Non-pigmented ciliary epithelial cell (primary cell): ENCODE data around the gene LMX1B.

Experiments
- DNase-seq: peaks from one replicate; pipeline ENCODE4 v3.0.0-alpha.2; 2010; ENCODE audit warnings: low read depth

Gene LMX1B

DNA sequence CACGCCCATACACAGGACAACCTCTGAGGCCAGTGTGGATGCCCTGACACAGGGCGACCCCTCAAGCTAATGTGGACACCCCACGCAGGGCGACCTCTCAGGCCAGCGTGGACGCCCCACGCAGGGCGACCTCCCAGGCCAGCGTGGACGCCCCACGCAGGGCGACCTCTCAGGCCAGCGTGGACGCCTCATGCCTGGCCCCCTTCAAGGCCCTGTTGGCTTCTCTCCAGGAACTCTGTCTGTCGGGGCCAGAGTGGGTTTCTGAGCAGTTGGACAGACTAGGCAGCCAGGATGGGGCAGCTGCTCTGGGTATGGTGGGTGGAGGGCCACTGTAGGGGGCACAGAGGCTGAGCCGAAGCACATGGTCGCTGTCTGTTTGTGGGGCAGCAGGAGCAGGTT is 47.4 kb downstream of the LMX1B start:
- DNase-seq, result no peak

DNA sequence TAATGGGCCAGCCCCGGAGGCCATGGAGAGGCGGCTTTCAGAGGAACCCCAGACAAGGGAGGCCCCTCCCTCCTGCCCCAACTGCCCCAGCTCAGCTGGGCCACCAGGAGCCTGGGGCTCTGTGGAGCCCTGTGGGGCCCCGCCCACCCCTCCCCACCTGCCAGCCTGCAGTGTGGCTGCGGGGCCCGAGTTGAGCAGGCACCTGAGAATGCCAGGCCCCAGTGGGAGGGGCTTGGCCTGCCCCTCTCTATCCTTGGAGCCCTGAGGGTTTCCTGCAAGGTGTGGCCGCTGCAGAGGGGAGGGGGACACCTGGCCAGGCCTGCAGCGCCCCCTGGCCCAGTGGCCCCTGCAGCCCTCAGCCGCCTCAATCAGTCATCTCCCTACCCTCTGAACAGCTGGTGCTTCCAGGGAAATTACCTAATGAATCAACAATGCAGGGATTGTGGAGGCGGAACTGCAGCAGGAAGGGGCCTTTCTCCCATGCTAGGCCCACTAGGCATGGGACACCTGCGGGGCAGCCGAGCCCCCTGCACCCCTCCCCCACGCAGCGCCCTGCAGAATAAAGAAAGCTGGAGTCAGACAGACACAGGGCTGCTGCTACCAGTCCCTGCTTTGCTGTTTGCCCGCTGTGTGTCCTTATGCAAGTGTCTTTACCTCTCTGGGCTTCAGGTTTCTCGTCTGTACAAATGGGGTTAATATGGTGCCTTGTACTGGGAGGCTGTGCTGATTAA is 48.0 kb downstream of the LMX1B start:
- DNase-seq, result peak; percentile 4

DNA sequence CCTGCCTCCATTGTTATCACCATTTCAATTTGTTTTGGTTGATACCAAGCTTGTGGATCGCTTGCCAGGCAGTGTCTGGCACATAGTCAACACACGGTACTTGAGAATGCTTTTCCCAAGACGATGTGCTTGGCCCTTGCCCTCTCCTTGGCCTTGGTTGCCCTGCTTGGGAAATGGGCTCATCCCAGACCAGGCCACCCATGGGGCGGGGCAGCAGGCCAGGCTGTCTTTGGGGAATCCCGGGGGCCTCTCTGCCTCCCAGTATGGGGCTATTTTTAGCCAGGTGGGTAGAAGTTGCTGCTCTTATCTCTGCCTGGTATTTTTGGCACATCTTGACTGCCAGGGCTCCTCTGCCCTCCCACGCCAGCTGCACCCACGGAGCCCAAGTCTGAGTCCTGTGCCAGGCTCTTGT is 49.9 kb downstream of the LMX1B start:
- DNase-seq, result no peak

DNA sequence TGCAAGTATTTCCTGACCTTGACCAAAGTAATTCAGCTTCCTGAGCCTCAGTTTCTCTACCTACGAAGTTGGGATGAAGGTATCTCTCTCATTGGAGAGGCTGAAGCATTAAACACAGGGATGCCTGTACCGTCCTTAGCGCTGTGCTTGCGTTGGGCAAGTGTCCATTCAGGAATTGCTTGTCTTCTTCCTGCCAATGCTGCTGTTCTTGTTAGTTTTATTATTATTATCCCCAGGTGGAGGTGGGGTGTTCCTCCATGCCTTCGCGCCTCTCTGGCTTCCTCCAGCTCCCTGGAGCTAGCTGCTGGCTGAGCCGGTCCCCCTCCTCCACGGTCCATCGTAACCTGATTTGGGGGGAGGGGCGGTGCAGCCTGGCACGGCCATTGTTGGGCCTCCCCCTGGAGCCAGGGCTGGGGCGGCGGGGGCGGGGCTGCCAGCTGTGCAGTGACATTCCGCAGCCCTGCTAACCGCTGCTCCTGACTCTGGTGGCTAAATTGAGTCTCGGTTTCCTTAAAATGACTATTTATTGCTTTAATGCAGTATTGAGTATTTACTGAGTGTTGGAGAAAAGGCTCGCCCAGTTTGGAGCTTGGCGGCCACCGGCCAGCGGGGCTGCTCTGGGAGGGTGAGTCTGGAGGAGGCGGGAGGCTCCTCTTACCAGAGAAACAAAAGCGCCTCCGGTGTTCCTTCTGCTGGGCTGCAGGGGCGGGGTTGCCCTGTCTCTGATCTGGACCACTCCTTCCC is 51.3 kb downstream of the LMX1B start:
- DNase-seq, result no peak

DNA sequence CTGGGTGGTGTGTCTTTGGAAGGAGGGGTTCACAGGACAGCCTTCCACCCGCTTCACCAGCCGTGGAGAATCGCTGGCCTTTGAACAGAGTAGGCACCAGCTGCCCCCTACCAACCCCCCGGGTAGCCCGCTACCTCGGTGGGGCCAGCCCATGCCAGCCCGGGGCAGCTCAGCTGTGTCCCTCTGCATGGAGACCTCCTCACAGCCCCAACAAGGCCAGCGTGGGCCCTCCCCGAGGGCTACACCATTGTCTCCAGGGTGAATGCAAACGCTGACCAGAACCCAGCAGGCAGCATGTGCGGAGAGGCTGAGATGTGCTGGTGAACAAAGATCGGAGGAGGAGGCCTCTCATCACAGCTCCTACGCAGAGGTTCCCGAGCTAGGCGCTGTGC is 51.9 kb downstream of the LMX1B start:
- no peak for DNase-seq

DNA sequence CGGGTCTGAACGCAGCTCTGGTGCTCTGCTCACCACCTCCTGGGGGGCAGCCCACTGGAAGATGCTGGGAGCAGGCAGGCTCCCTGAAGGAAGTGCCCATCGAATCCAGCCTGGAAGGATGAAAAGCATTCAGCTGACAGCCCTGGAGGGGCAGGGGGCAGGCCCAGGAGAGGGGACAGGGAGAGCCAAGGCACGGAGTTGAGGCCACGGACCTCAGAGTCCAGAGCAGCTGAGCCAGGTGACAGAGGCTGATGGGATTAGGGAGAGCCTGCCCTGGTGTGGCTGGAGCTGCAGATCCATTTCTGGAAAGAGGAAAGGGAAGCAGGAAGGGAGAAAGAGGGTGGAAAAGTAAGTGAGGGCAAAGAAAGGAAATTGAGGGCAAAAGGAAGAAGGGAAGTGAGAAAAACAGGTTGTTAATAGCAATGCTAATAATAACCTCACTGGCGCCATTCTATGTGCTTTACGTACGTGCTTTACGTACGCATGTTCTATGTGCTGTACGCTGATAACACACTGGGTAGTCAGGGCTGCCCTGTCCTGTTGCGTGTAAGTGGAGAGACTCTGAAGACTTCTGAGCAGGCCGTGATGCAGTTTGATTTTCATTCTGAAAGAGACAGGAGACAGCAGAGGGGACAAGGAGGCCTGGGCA is 52.6 kb downstream of the LMX1B start:
- DNase-seq, result no peak

DNA sequence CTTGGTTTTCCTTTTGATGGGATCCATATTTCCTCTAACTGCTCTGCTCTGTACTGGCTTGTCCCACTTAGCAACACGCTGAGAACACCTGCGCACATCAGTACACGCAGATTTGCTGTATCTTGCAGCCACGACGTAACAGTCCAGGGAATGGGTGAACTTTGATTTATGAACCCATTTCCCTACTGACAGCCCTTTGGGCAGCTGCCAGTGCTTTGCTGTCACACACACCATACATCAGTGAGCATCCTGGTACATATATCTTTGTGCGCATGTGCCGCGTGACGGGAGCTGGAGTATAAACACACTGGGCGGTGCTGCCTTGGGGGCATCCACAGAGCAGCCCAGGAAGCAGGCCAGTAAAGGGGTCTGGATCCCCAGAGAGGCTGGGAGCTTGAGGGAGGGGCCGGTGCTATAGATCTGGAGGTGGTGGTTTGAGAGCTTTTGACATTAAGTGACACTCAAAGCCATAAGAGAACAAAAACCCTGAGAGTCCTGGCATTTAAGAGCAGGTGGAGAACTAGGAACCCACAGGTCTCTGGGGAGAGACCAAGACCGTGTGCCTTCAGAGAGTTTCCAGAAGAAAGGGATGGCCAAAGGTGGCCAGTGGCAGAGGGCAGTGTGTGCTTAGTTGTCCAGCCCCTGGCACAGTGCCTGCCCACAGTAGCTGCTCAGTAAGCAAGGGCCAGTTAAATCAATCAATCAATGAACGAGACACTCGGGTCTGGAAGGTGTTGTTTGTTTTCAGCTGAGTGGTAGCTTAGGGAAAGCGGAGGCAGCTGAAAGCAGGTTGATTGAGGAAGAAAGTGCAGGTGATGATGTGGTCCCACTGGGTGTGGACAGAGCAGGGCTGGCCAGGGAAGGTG is 53.7 kb downstream of the LMX1B start:
- no peak for DNase-seq

DNA sequence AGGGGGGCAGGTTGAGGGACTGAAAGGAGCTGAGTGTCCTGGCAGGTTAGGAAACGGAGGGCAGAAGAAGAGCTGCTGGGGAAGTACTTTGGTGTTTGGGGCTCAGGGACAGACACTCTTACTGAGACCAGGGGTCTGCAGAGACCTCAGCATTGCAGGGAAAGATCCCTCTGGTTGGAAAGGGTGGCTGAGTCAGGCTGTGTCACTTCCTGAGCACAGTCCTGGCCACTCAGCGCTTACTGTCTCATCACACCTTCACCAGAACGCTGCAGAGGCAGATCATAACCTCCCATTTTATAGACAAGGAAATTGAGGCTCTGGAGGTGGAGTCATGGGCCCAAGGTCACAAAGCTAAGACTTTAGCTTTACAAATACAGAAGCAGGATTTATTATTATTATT is 54.3 kb downstream of the LMX1B start:
- DNase-seq, result no peak

DNA sequence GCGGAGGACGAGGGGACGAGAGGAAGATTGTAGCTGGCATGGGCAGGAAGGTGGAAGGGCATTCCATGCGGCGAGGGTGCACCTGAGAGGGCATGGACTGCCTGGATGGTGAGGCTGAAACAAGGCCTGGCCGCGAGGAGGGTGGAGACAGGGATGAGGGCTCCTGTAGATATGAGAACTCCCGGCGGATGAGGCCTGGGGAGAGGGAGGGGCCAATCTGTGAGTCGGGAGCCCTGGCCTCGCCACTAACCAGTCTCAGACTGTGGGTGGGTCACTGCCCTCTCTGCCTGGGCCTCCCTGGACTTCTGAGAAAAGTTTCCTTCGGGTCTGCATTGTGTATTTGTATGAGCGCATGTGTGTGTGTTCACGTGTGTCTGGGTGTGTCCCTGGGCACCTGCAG is 55.4 kb downstream of the LMX1B start:
- no peak for DNase-seq

DNA sequence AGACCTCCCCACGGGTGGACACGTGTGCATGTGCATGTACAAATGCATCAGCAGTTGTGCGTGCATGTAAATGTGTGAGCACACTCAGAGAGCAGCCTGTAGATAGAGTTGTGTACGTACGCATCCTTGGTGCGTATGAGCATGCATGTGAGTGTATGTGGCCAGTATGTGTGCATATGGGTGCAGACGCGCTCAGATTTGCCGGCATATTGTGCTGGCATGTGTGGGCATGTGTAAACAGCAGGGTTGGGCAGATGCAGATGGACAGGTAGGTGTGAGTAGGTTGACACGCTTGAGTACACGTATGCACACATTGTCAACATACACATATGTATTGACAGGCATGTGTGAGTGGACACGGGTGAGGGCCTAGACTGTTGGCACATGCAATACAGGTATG is 56.5 kb downstream of the LMX1B start:
- DNase-seq, result no peak

DNA sequence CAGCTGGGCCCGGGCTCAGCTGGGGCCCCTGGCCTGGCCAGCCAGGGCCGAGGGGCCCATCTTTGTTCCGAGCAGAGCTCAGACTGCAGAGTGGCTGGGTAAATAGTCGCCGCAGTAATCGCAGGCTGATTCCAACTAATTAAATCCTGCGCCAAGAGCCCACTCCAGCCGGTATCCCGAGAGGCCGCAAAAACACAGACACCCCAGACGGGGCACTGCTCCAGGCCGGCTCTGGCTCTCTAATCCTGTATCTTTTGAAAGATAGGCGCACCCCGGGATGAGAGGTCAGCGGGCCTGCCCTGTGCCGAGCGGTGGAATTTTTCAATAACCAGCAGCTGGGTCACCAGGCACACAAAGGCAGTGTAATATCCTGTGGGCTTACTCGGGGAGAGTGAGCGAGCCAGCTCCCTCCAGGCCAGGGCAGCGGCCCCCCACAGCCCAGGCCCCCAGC is 57.7 kb downstream of the LMX1B start:
- DNase-seq, result no peak

DNA sequence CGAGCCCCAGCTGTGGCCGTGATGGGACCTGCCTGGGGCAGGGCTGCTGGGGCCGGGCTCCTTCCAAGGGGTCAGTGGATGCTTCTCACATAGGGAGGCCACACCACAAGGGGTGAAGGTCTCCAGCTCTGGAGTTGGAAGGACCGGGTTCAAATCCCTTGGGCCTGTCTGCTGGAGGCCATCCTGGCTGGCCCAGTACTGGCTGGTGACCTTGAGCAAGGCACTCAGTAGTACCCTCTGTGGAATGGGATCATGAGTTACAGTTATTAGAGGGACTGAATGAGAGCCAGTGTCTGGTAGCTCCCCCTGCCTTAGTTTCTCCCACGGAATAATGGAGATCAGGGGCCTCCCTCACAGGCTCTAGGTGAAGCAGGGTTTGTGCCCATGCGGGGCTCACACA is 58.3 kb downstream of the LMX1B start:
- no peak for DNase-seq

DNA sequence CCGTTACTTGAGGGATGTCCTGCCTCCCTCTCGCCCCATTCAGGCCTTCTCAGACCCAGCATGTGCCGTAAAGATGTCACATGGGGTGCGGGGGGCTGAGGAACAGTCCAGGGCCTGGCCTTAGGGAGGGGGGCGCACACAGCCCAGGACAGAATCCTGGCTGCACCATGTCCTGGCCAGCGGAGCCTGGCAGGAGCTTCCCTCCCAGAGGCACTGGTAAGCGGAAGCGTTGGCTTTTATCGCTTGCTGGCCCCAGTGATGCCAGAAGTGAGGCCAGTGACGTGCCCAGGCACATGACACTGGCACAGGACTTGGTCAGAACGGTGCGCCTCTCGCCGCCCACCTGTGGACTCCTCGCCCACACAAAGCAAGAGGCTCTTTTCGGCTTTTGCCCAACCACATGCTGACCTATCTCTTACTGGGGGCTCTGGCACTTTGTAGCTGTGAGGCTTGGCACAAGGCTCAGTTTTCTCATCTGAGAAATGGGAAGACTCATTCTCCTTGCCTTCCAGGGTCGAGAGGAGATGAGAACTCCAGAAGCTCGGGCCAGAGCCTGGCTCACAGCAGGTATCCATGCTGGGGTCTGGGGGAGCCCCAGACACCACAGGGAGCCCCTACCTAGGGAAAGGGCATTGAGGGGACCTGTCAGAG is 59.0 kb downstream of the LMX1B start:
- no peak for DNase-seq

DNA sequence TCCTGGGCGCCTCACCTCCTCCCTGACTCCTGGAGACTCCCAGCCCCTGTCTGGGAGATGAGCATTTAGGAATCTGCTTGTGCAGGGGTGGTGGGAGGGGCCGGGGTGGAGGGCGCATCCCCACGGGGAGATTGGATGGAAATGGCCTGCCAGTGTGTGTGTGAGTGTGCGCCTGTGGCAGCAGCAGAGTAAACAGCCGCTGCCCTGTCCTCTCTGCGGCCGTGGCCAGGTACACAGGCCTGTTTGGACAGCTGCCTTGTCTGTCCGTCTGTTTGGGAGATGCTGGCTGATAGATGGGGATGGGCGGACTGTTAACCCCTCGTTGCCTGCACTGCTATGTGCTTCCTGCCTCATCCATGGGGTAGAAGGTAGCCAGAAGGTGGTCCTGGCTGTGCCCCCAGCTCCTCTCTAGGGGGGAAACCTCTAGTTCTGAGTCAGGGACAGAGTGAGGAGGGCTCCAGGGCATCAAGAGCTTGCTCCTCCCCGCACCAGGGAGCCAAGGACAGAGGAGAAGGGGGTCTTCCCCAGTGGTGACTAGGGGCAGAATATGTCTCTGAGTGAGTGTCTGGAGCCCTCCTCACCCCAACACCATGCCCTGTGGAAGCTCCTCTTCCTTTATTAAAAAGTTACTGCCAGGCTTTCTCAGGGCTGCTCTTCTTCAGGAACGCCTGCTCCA is 60.1 kb downstream of the LMX1B start:
- no peak for DNase-seq

DNA sequence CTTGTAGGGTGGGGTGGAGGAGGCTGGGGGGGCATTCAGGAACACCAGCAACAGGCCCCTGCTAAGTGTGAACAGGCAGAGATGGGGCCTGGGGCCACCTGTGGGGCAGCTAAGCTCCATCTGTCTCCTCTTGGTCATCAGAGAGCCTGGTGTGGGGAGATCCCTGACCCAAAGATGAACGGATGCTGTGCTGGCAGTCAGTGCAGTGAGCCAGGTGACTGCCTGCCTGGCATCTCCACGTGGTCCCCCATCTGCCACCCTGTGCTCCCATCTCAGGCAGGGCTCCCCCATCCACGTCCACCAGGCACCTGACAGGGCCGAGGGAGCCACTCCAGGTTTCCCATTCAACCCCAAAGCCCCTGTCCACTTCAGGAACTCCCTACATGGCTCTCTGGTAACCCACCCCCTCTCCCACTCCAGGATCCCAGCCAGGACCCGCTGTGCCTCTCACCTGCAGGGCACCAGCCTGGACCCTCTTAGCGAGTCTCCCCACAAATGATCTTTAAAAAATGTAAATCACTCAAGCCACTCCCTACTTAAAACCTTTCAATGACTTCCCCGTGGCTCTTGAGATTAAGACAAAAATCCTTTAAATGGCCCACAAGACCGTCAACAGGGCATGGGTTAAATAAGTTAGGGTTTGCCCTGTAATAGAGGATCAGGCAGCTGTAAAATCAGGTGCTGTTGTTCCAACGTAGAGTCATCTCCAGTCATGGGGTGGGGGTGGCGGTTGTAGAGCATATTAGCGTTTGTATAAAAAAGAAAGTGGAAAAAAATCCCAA is 60.8 kb downstream of the LMX1B start:
- DNase-seq, result no peak

DNA sequence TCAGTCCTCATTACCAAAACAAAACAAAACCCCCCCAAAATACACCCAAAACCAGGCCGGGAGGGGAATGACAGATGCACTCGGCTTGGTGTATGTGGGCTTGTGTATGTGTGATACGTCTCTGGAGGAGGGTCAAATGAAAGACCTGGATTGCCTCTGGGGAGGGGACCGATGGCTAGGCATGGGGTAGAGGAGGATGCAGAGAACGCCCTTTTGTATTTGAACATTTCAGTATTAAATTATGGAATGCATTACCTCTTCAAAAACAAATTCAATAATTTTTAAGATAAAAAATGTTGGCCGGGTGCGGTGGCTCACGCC is 61.4 kb downstream of the LMX1B start:
- no peak for DNase-seq

DNA sequence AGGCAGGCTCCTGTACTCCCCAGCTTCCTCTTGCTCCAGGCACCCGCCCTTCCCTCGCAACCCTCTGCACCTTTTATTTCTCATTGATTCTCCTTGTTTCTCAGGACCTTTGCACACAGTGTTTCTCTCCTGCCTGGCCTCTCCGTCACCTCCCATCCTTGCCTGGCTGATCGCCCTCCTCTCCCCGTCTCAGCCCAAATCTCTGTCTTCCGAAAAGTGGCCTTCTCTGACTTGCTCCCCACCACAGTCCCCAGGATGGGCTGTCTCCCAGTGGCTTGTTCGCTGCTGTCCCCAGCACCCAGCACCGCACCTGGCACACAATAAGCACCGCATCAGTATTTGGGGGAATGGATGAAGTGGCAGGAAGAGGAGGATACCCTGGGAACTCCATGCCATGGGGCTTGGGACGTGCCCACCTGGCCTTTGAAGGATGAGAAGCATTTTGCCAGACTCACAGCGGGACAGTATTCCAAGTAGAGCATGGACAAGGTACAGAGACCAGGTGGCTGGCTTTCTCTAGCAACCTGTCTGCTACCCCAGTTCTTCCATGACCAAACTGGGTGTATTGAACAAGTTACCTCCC is 62.5 kb downstream of the LMX1B start:
- no peak for DNase-seq

DNA sequence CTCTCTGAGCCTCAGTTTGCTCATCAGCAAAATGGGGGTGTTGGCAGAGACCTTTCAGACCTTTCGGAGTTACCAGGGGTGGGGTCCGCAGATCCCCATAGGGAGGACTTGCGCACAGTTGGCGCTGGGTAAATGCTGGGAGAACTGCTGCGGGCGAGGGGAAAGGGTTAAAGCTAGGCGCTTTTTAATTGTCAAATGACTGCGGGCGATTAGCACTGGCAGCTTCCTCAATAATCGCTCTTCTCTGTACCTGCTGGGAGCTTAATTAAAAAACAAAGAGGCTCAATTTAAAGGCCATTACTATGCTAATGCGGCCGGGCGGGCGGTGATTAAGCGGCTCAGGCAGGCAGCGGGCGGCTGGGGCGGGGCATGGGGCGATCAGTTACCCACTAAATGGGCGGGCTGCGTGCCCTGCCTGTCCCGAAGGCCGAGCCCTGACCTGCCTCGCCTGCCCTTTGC is 63.0 kb downstream of the LMX1B start:
- no peak for DNase-seq

DNA sequence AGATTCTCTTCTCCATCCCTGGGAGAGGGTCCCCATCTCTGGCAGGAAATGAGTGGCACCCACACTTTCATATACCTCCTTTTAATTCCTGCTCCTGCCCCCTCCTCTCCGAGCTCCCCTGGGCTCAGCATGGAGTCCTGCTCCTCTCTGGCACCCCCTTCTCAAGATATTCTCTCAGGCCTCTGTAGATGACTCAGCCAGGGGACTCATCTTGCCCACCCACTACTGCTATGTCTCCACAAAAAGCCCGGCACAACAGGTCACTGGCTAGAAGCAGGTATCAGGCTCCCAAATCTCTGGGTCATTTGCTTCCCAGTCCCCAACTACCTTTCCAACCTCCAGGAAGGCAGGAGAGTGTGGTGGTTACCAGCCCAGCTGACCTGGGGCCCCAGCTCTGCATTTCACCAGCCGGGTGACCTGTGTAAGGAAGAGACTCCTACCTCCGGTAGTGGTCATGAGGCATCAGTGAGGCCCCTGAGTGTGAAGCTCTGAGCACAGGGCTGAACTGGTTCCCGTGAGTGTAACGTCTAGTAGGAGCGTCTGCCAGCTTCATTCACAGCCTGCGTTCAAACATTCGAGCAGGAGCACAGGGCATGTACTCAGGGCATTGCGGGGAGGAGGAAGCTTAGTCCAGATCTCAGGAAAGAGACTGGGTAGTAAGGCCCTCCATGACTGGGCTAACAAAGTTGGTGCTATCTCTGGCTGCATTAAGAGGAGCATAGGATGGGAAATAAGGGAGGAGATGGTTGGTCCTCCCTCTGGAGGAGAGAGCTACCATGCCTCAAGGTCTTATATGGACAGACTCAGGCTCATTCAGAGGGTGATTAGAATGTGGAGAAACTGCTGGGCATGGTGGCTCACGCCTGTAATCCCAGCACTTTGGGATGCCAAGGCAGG is 63.7 kb downstream of the LMX1B start:
- no peak for DNase-seq
